HepG2 (cell line): ENCODE results near the gene MRPL43. TPM values are rescaled to one million over a fixed set of nuclear protein-coding genes. Genes with fewer than 3 reads are reported as not detected.
A peak's percentile ranks its signal among the peaks of the same experiment; 100 is the strongest.

Experiments used
- CBX5 ChIP-seq: sonication (generic); formaldehyde crosslinking; IDR thresholded peaks from 2 replicates; pipeline ENCODE4 v1.4.0; 2020; ENCODE audit warnings: missing genetic modification reagents, borderline replicate concordance
- CEBPZ ChIP-seq: IDR thresholded peaks from 2 replicates; pipeline ENCODE4 v1.6.1; 2012; ENCODE audit warnings: low read length, improper control_type of control experiment
- CREM ChIP-seq, 2 experiments: sonication (generic) in 1 of 2; formaldehyde crosslinking in 1 of 2; IDR thresholded peaks; 2 replicates each; pipeline versions ENCODE4 v1.4.0 to v1.6.1; 2016 to 2020; ENCODE audit warnings: antibody characterized with exemption in 1 of 2, mild to moderate bottlenecking in 1 of 2, missing genetic modification reagents in 1 of 2
- DNMT3B ChIP-seq: conservative IDR thresholded peaks from 2 replicates; pipeline ENCODE4 v1.6.1; 2016; ENCODE audit warnings: missing biosample characterization, control low read depth
- IRF2 ChIP-seq: IDR thresholded peaks from 2 replicates; pipeline ENCODE4 v1.6.1; 2018; ENCODE audit warnings: missing genetic modification reagents, missing compliant biosample characterization
- KLF12 ChIP-seq: sonication (generic); formaldehyde crosslinking; IDR thresholded peaks from 2 replicates; pipeline ENCODE4 v1.4.0; 2020; ENCODE audit warnings: missing genetic modification reagents, borderline replicate concordance
- LBX2 ChIP-seq: sonication (generic); formaldehyde crosslinking; IDR thresholded peaks from 2 replicates; pipeline ENCODE4 v1.5.0; 2020; ENCODE audit warnings: missing genetic modification reagents, mild to moderate bottlenecking, borderline replicate concordance
- RBFOX2 ChIP-seq: fragments of 200-400 bp; formaldehyde crosslinking; IDR thresholded peaks from 2 replicates; pipeline ENCODE4 v1.6.1; 2017; ENCODE audit warnings: low read depth, mild to moderate bottlenecking, low read length
- THAP7 ChIP-seq: sonication (generic); formaldehyde crosslinking; IDR thresholded peaks from 2 replicates; pipeline ENCODE4 v1.8.1; 2023; ENCODE audit warnings: mild to moderate bottlenecking, missing genetic modification reagents
- ZBTB33 ChIP-seq: sonication (generic); formaldehyde crosslinking; IDR thresholded peaks from 2 replicates; pipeline ENCODE4 v1.4.0; 2020; ENCODE audit warnings: missing genetic modification reagents
- ZFX ChIP-seq: sonication (generic); formaldehyde crosslinking; IDR thresholded peaks from 2 replicates; pipeline ENCODE4 v1.4.0; 2020; ENCODE audit warnings: mild to moderate bottlenecking, low read depth, missing genetic modification reagents, moderate library complexity
- ZNF142 ChIP-seq: sonication (generic); formaldehyde crosslinking; IDR thresholded peaks from 2 replicates; pipeline ENCODE4 v1.4.0; 2020; ENCODE audit warnings: missing genetic modification reagents
- ZNF263 ChIP-seq: sonication (generic); formaldehyde crosslinking; IDR thresholded peaks from 2 replicates; pipeline ENCODE4 v1.4.0; 2020; ENCODE audit warnings: missing genetic modification reagents
- polyA plus RNA-seq, 8 experiments: library from polyadenylated mRNA; depleted of rRNA in 3 of 8; stranded (reverse) in 7 of 8; unstranded in 1 of 8; fragments of >200 nt; fragmentation: Illumina TruSeq in 4 of 8; extraction: Trizol in 4 of 8; gene quantifications; 2 replicates each; pipeline versions ENCODE4 v1.2.1 to v1.2.3, GENCODE V29; 2011 to 2016; ENCODE audit warnings: low read depth in 4 of 8, missing spikeins in 1 of 8, mixed read lengths in 1 of 8; ENCODE audit not compliant: insufficient read depth in 1 of 8
- total RNA-seq, 5 experiments: library from RNA; depleted of rRNA; stranded (reverse); fragments of >200 nt; fragmentation: Illumina TruSeq; extraction: Trizol; gene quantifications; 2 replicates each; pipeline ENCODE4 v1.2.3, GENCODE V29; 2016; ENCODE audit warnings: low read depth in 1 of 5

Gene MRPL43
- total and polyA plus RNA-seq, 2 of the 13 experiments (the other 11 are each of a cell fraction or from before 2014, with no cell fraction given), result 71.0 to 73.7 TPM

- TF ChIP-seq CEBPZ (no peak), THAP7 (CRISPR knock-in tag) (peak; percentile 12; the same call in 1 of the 2 replicates), ZNF142 (CRISPR knock-in tag) (no peak), KLF12 (CRISPR knock-in tag) (no peak), LBX2 (CRISPR knock-in tag) (no peak), CBX5 (no peak), CREM (IDR thresholded peaks at IDR 0.05) (no peak), CREM (CRISPR knock-in tag; IDR thresholded peaks at IDR 0.05) (no peak), ZNF263 (no peak), DNMT3B (CRISPR knock-in tag) (no peak), IRF2 (no peak), ZFX (CRISPR knock-in tag) (no peak), RBFOX2 (peak; percentile 72; the same call in 1 of the 2 replicates), ZBTB33 (CRISPR knock-in tag) (no peak)
Measured at GRCh38 chr10:100996678-100997359, 9.5 kb upstream of the MRPL43 start (continued).
